Mucosa of descending colon (tissue), 3 donors: ENCODE measurements around the gene FAM200A. TPM values are rescaled to one million over a fixed set of nuclear protein-coding genes. Genes with fewer than 3 reads are reported as not detected.

Source experiments
- ATAC-seq: fragments of 200-7000 bp; cut with Tn5 transposase; one replicate; pipeline ENCODE4 v1.9.1; 2020; ENCODE audit warnings: mild to moderate bottlenecking, moderate library complexity
- DNase-seq, 3 donors: peaks; one replicate each; pipeline ENCODE4 v3.0.0-alpha.2; 2020
- H3K36me3 ChIP-seq: fragments of 200-600 bp; one replicate; pipeline ENCODE4 v1.8.0; 2021; ENCODE audit warnings: low read depth, mild to moderate bottlenecking
- H3K4me1 ChIP-seq: fragments of 200-600 bp; one replicate; pipeline ENCODE4 v1.8.0; 2021; ENCODE audit warnings: low read depth, mild to moderate bottlenecking
- H3K4me3 ChIP-seq: fragments of 200-600 bp; one replicate; pipeline ENCODE4 v1.8.0; 2021; ENCODE audit warnings: mild to moderate bottlenecking
- H3K9me3 ChIP-seq: fragments of 200-600 bp; one replicate; pipeline ENCODE4 v1.8.0; 2021; ENCODE audit warnings: mild to moderate bottlenecking
- intact Hi-C, 2 donors: fragments of 100-400 bp; cut with DNase I in 1 of 2; cut with micrococcal nuclease in 1 of 2; formaldehyde crosslinking; loops; one replicate each; pipeline versions ENCODE4 v1.11.0 to v1.11.1; 2022; cut with DNase I, micrococcal nuclease
- total RNA-seq, 3 donors: library from RNA; stranded (reverse); fragmentation: NEBNext Ultra II Directional in 2 of 3; extraction: Animal tissue kit (Norgen Biotek cat#: 25700) in 2 of 3; gene quantifications; one replicate each; pipeline versions ENCODE4 v1.2.1 to v1.2.4, GENCODE V29; 2021 to 2023
- TF ChIP-seq, protein P1 (sequence below): fragments of 200-600 bp; IDR thresholded peaks from one replicate; pipeline ENCODE4 v1.8.0; 2022; ENCODE audit warnings: antibody characterized with exemption, mild to moderate bottlenecking
- donor health status: DM: no; HTN: no; CAD: no; lungs with moderate emphysema.
- donor health status: DM: no; HTN: no; CAD: no.
- donor health status: DM: no; HTN: yes; CAD: no.

FAM200A gene
- total RNA-seq, 3 donors from 2014 or later = 3.8 to 5.6 (median 5.1) TPM

DNA sequence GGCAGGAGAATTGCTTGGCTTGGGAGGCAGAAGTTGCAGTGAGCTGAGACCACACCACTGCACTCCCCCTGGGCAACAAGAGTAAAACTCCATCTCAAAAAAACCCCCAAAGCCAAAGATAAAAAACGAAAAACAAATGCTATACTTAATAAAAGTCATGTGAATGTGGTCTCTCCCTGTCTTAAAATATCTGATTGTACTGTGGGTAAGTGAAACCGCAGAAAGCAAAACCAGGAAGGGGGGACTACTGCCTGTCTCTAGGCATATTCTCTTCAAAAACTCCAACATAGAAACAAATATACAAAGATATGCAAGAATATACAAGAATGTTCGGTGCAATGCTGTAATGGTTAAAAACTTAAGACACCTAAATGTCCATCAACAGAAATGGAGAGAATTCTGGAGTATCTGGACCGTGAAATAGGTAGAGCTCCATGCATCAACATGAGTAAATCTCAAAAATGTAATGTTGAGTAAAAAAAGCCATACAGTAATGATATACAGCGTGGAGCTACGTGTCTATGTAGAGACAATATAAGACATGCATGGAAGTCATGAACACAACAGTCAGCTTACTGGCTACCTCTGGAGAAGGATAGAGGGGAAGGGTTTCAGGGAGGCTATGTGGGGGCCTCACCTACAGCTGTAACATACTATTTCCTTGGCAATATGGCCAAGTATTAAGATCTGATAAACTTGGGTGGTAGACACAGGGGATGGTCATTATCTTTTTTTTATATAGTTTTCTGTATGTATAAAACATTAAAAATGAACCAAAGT, 54.0 kb downstream of the FAM200A start:
- no peak for ATAC-seq
- DNase-seq = no peak

More for the DNA sequence above, 54.0 kb downstream of the FAM200A start:
- peaks cover 25% of the 10 kb centered on the region for H3K9me3 ChIP-seq
- intact Hi-C loops = no loop called here
- peaks cover 15% of the 10 kb centered on the region for H3K4me1 ChIP-seq
- H3K36me3 ChIP-seq = peaks cover 9% of the 10 kb centered on the region
- no peak overlapping the region for H3K4me3 ChIP-seq
- TF ChIP-seq, protein P1, sequence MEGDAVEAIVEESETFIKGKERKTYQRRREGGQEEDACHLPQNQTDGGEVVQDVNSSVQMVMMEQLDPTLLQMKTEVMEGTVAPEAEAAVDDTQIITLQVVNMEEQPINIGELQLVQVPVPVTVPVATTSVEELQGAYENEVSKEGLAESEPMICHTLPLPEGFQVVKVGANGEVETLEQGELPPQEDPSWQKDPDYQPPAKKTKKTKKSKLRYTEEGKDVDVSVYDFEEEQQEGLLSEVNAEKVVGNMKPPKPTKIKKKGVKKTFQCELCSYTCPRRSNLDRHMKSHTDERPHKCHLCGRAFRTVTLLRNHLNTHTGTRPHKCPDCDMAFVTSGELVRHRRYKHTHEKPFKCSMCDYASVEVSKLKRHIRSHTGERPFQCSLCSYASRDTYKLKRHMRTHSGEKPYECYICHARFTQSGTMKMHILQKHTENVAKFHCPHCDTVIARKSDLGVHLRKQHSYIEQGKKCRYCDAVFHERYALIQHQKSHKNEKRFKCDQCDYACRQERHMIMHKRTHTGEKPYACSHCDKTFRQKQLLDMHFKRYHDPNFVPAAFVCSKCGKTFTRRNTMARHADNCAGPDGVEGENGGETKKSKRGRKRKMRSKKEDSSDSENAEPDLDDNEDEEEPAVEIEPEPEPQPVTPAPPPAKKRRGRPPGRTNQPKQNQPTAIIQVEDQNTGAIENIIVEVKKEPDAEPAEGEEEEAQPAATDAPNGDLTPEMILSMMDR = no peak

Other genes starting within 250 kb of the FAM200A start
- gene ARPC1A, start 226.2 kb downstream of the FAM200A start, total RNA-seq = 100 to 1,000 TPM; 142 to 158 (median 157) TPM
- 100 to 1,000 TPM; 107 to 153 (median 119) TPM for gene ARPC1B, start 177.4 kb downstream of the FAM200A start, total RNA-seq
- 10 to 100 TPM; 72.8 to 90.9 (median 90.7) TPM for gene PDAP1, start 143.5 kb downstream of the FAM200A start, total RNA-seq
- gene BUD31, start 143.1 kb downstream of the FAM200A start, total RNA-seq = 10 to 100 TPM; 67.3 to 79.5 (median 76.7) TPM
- gene PTCD1, start 113.3 kb downstream of the FAM200A start, total RNA-seq = 1 to 10 TPM; 4.3 to 9.9 (median 6.6) TPM
- 10 to 100 TPM; 23.2 to 33.5 (median 24.8) TPM for gene CPSF4, start 113.2 kb downstream of the FAM200A start, total RNA-seq
- 100 to 1,000 TPM; 229 to 341 (median 331) TPM for gene ATP5MF, start 85.9 kb downstream of the FAM200A start, total RNA-seq
- 10 to 100 TPM; 12.3 to 25.4 (median 23.4) TPM for gene ZNF789, start 79.2 kb downstream of the FAM200A start, total RNA-seq
- gene ZNF394, start 51.8 kb downstream of the FAM200A start, total RNA-seq = 10 to 100 TPM; 30.5 to 43.9 (median 36.5) TPM
- 1 to 10 TPM; 5.9 to 10.0 (median 6.4) TPM for gene ZKSCAN5, start 47.5 kb downstream of the FAM200A start, total RNA-seq
- gene ZNF655, start 6.5 kb upstream of the FAM200A start, total RNA-seq = 10 to 100 TPM; 64.4 to 99.0 (median 84.0) TPM
- gene TMEM225B, start 46.2 kb upstream of the FAM200A start, total RNA-seq = 1 to 10 TPM in 1 of 3 donors, under 1 TPM in 2; 0.58 to 1.2 (median 0.82) TPM
- 10 to 100 TPM; 11.9 to 20.0 (median 18.5) TPM for gene ZSCAN25, start 64.8 kb upstream of the FAM200A start, total RNA-seq
- 100 to 1,000 TPM in 2 of 3 donors, 10 to 100 TPM in 1; 73.8 to 241 (median 179) TPM for gene CYP3A5, start 127.9 kb upstream of the FAM200A start, total RNA-seq
- under 1 TPM in 2 of 3 donors, not detected in 1; 0.39 to 0.82 TPM for gene CYP3A7, start 183.1 kb upstream of the FAM200A start, total RNA-seq
- gene CYP3A4, start 232.1 kb upstream of the FAM200A start, total RNA-seq = 1 to 10 TPM; 2.8 to 5.4 (median 4.0) TPM